ENCODE measurements around the gene MPRIP. TPM values are rescaled to one million over a fixed set of nuclear protein-coding genes. Genes with fewer than 3 reads are reported as not detected.

MPRIP gene
- total RNA-seq, 1 experiment from 2014 or later = 132 TPM

DNA sequence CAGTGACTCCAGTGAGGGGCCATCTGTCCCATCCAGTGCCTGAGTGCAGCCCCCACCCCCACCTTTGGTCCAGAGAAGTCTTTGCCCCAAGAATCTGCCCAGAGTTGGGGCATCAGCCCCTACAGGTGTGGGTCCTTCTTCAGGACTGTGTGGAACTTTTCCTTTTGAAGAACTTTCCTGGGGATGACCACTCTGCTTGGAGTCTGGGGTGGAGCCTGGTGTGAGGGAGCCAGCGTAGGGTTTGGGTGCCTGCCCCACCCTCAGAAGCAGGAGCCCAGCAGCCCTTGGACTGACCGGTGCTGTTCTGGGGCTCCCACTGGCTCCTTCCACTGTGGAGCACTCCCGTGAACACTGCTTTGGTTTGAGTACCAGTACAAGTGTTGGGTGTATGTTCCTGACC, 19.3 kb downstream of the MPRIP start:
- Histone ChIP-seq H3T11ph (ENCODE audit: low read length) (no peak overlapping the region), H3K56ac (ENCODE audit: insufficient read length, low read depth, low read length) (no peak overlapping the region), H4K5ac (ENCODE audit: insufficient read length, low read depth, low read length) (no peak overlapping the region), H2AFZ (ENCODE audit: low read length) (no peak overlapping the region), H4K20me1 (ENCODE audit: control insufficient read depth, insufficient read depth, insufficient read length) (no peaks in the 10 kb centered on the region), H2BK5ac (ENCODE audit: insufficient read length, low read length) (no peak overlapping the region), H3K79me2 (ENCODE audit: insufficient read depth, low read length) (peaks cover 1% of the 10 kb centered on the region; the same call in 1 of the 2 replicates), H3K23me2 (ENCODE audit: insufficient read length, low read depth, low read length, poor library complexity, severe bottlenecking) (no peaks in the 10 kb centered on the region), H3K23ac (ENCODE audit: insufficient read length, low read depth, low read length) (no peak overlapping the region), H3K9me3 (ENCODE audit: control insufficient read depth, low read depth, low read length) (no peaks in the 10 kb centered on the region), H3K4me1 (ENCODE audit: insufficient read depth, low read length) (no peaks in the 10 kb centered on the region), H2BK120ac (ENCODE audit: low read depth, low read length, poor library complexity, severe bottlenecking) (no peak overlapping the region), H3K79me1 (ENCODE audit: insufficient read depth, low read depth, low read length, poor library complexity, severe bottlenecking) (peaks cover 8% of the 10 kb centered on the region), H3K14ac (ENCODE audit: insufficient read depth, low read length) (no peak overlapping the region), H2BK20ac (ENCODE audit: low read depth, low read length, poor library complexity, severe bottlenecking) (no peak overlapping the region), H3K18ac (ENCODE audit: insufficient read length, low read depth, low read length) (no peak overlapping the region), H3K27ac (ENCODE audit: insufficient read length, low read depth, low read length) (no peak overlapping the region), H4K91ac (ENCODE audit: insufficient read length, low read depth, low read length) (no peak overlapping the region), H2BK12ac (ENCODE audit: insufficient read length, low read depth, low read length) (no peak overlapping the region), H4K8ac (replicated peaks; ENCODE audit: insufficient read length, low read depth, low read length) (no peak overlapping the region), H2AK5ac (ENCODE audit: insufficient read length, low read length) (no peak overlapping the region), H3K9ac (ENCODE audit: extremely low read depth, insufficient read length, low read length) (no peak overlapping the region), H3K4ac (ENCODE audit: low read depth, low read length) (no peak overlapping the region), H3K27me3 (ENCODE audit: insufficient read depth, low read length) (no peaks in the 10 kb centered on the region), H2BK15ac (ENCODE audit: low read depth, low read length) (no peak overlapping the region), H3K4me2 (ENCODE audit: insufficient read depth, insufficient read length, low read length) (no peak overlapping the region)
- peak; percentile 10 for DNase-seq
- H3K27me3 Mint-ChIP-seq (ENCODE audit: low read depth) = no peaks in the 10 kb centered on the region
- H3K36me3 Mint-ChIP-seq (ENCODE audit: insufficient read depth in 1 of 3, low read depth in 3 of 3) = peaks cover 0 to 2% (median 0%) of the 10 kb centered on the region in 3 experiments; a peak in 2 of 7 replicates
- H3K4me1 Mint-ChIP-seq = peaks cover 3 to 5% of the 10 kb centered on the region in 2 experiments; a peak in 2 of 4 replicates
- TF ChIP-seq, protein P1, sequence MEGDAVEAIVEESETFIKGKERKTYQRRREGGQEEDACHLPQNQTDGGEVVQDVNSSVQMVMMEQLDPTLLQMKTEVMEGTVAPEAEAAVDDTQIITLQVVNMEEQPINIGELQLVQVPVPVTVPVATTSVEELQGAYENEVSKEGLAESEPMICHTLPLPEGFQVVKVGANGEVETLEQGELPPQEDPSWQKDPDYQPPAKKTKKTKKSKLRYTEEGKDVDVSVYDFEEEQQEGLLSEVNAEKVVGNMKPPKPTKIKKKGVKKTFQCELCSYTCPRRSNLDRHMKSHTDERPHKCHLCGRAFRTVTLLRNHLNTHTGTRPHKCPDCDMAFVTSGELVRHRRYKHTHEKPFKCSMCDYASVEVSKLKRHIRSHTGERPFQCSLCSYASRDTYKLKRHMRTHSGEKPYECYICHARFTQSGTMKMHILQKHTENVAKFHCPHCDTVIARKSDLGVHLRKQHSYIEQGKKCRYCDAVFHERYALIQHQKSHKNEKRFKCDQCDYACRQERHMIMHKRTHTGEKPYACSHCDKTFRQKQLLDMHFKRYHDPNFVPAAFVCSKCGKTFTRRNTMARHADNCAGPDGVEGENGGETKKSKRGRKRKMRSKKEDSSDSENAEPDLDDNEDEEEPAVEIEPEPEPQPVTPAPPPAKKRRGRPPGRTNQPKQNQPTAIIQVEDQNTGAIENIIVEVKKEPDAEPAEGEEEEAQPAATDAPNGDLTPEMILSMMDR (conservative IDR thresholded peaks at IDR 0.05) = no peak
- H3K27ac Mint-ChIP-seq = no peak overlapping the region; a peak in 1 of 7 replicates
- WGBS (ENCODE audit: extremely low coverage, insufficient read length, low lambda C conversion rate) = no CpG with 5 or more reads among the region's 3 CpGs
- no peak overlapping the region for H3K4me3 Mint-ChIP-seq
- no peaks in the 10 kb centered on the region for H3K9me3 Mint-ChIP-seq

All from H9 (cell line).